Jurkat, Clone E6-1 (cell line): ENCODE measurements around the gene RAPGEF4. TPM values are rescaled to one million over a fixed set of nuclear protein-coding genes. Genes with fewer than 3 reads are reported as not detected.

Experiments used
- DNase-seq: peaks from one replicate; pipeline ENCODE4 v3.0.0-alpha.2; 2011; ENCODE audit warnings: low read depth, low spot score
- H3K4me3 ChIP-seq: 2 replicates; pipeline ENCODE4 v1.5.1; 2011; ENCODE audit warnings: mild to moderate bottlenecking, low read length, control low read depth, moderate library complexity
- polyA plus RNA-seq: library from polyadenylated mRNA; unstranded; fragments of >200 nt; gene quantifications from one replicate; pipeline ENCODE4 v1.2.1, GENCODE V29; 2012; ENCODE audit warnings: missing spikeins; ENCODE audit not compliant: insufficient read length, insufficient read depth

The RAPGEF4 gene
- polyA plus RNA-seq, result 5.4 TPM

DNA sequence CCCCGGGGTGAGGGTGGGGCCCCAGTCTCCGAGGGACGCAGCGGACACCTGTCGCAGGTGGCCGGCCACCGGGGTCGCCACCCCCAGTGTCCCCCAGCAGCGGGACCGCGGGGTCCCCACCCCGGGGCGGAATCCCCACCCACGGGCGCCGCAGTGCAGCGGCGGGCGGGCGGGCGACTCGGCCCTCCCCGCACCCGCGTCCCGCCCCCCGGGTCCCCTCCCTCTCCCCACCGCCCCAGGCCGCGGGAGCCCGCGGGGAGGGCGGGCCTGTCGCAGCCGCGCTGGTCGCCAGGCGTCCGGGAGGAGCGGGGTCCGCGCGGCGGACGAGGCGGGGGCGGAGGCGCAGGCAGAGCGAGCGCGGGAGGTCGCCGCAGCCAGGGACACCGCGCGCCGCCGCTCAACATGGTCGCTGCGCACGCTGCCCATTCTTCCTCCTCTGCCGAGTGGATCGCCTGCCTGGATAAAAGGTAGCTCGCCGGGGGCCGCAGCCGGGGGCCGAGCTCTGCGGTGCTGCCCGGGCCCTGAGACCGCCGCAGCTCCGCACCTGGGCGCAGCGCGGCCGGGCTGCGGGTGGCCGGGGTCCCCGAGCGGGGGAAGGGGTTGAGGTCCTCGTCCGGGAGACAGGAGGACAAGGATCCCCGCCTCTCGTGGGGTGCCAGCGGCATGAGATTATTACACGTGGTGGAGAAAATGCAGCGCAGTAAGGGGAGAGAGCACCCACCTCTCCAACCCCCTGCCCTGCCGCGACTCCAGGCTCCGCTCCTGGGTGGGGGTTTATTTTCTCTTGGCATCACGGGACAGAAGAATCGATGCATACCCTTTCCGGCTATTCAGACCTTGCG is at the start of gene RAPGEF4:
RAPGEF4 (plus strand) TSS at position 264 of the 842 bp plus-strand sequence; CDS start at position 403, 139 bp downstream.
- peak within 1 kb of the TSS; percentile 31 for H3K4me3 ChIP-seq
- no peak for DNase-seq

DNA sequence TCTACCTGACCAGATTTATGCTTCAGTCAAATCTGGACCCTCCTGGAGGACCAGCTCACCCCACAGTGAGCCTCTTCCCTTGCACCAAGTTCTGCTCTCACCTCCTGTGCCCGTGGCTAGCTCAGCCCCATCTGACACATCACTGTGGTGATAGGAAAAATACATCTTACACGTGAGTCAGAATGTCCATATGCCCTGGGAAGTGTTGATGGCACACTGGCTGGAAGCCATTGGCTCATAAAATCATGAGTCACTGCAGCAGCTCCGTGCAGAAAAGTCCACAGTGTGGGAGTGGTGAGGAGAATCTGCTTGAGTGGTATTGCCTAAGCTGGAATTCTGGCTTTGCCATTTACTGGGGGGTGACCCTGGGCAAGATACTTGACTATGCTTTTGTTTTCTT is 42.6 kb upstream of the RAPGEF4 start:
- no peak overlapping the region for H3K4me3 ChIP-seq
- DNase-seq, result no peak

DNA sequence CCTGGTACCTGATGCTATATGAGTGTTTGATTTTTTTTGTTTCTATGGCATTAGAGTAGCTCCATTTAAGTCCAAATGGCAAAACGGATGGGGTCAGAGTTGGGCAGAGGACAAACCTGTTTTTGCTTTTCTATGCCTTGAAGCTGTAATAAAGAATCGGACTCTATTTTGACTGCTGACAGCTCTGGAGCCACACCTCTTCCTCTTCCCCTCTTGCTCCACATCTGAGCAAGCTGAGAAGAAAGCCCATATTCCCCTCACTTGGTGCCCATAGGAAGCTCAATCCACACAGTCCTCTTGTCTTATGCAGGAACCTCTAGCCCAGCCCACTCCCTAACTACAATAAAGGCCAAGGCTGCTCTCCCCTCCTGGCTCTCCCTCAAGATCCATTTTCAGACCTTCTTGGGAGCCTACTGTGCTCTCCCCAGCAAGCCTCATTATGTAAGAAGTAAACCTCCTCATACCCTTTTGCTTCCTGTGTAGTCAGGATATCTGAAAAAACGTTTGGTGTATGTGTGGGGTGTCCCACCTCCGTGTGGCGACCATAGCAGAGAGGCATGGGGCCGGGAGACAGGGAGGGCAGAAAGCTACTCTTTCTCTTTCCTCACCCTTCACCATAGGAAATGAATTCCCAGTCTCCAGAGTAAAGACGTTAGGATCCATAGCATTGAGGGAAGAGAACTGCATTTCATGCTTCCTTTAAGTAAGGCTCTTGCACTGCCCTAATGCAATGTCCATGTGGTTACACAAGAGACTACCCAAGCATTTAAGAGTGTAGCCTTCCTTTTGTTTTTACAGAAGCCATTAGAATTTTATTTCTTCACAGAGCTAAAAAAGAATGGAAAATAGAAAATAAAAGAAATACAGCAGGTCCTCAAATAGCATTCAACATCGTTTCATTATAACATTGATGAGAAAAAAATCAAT is 41.9 kb upstream of the RAPGEF4 start:
- no peak for DNase-seq
- H3K4me3 ChIP-seq, result no peak overlapping the region

DNA sequence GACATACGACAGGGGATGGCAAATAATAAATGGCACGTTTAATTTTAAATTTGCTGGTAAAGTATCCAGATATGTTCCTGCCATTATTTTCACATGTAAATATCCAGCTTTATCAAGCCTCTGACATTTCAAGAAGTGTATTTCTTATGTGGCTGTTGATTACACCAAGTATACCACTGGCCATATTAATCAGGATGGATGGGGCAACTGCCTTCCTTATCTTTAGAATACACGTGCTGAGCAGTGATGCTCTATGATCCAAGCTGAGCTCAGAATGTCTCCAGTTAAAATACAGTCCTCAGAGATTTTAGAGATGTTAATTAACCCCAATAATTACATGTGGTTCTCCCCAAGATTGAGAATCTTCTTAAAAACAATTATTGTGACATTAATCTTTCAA is 38.3 kb upstream of the RAPGEF4 start:
- no peak overlapping the region for H3K4me3 ChIP-seq
- no peak for DNase-seq

DNA sequence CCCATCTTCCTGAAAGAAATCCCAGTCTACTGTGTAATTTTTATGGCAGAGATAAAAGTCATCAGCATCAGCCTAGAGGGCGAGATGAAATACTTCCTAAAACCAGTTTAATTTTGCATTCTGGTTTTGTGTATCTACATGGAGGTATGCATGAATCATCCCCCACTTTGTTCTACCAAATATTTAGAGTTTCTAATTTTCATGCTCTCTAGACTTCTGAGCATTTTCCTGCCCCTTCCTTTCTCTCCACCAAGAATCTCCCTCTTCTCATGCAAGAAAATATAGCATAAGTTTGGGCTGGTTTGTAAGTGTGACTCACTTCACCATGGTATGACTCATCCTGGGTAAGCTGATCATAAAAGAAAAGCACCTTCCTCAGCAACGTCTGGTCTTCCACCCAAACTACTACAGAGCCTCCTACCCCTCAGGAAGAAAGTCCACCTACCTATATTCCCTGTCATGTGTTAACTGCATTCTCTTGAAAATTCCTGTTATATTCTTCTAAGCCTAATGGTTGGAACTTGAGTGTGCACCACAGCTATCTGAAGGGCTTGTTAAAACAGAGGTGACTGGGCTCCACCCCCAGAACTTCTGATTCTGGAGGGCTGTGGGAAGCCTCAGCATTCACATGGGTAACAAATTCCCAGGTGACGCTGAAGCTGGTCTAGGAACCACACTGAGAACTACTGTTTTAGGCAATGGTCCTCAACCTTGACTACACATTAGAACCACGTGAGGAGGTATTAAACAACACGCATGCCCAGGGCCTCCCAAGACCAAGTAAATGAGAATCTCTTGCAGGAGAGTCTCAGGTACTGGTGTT is 37.4 kb upstream of the RAPGEF4 start:
- DNase-seq, result no peak

DNA sequence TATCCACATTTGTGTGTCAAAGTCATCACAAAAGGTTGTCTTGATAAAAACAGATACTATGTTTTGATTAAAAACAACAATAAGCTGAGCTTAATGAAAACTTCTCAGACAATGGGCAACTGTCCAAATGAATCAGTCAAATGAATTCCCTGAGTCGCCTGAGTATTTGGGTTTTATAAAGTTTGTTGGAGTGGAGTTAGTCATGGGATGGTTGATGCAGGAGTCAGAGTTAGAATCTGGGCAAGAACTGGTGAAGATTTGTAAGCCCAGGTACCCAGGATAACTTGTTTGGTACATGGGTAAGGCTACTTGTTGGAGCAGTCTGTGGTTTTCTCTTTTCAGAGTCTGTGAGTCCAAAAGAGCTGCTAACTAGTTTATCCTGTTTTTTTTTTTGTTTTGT is 34.4 kb upstream of the RAPGEF4 start:
- DNase-seq, result no peak

More for the DNA sequence above, 37.4 kb upstream of the RAPGEF4 start:
- H3K4me3 ChIP-seq, result no peak overlapping the region

DNA sequence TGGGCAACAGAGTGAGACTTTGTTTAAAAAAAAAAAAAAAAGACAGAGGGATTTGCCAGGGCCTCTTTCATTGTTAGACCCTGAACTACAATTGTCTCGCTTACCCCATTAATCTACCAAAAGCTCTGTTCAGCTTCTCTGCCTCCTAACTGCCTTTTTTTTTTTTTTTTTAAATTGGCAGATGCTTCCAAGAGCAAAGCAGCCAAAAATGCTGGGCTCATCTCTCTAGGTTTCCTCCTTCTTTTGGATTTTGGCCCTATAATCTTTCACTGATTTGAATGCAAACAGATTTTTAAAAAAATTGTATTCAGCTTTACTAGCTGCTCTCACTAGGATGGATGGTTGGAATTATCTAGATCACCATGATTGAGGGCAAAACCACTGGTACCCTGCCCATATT is 33.2 kb upstream of the RAPGEF4 start:
- DNase-seq, result no peak
- no peak overlapping the region for H3K4me3 ChIP-seq

More for the DNA sequence above, 34.4 kb upstream of the RAPGEF4 start:
- H3K4me3 ChIP-seq, result no peak overlapping the region

DNA sequence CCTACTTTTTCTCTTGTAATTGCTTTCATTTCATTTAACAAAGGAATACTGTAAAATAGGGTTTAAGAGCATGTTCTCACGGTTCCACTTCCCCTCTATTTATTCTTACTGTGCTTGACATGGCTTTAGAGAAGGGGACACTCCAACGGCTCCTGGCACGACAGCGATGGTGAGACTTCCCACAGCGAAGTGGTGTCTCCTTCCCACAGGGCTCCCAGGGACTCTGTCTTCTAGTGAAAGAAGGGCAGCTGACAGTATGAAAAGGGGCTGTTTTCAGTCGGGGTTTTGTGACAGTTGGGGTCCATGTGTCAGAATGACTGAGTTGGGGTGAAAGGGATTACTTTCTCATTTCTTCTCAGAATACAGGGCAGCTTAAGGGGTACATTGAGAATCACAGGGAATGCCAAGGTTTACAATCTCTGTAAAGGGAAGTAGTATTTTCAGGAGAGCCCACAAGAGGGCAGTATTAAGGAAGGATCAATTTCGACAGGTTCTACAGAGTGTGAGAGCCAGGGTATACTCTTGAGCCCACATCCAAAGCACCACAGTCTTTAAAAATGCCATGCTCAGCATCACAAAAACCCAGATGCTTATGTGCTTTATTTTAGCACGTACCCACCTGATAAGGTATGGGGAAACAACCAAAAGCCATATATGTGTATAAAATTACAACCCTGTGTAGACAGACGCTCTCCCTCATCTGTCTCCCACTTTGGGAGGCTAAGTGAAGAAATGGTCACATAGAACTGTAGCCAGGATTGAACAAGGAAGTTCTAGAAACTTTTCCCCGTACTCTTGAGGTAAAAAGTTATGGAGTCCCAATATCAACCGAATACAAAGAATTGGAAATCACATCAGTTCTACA is 31.3 kb upstream of the RAPGEF4 start:
- H3K4me3 ChIP-seq, result no peak overlapping the region
- DNase-seq, result peak; percentile 31

DNA sequence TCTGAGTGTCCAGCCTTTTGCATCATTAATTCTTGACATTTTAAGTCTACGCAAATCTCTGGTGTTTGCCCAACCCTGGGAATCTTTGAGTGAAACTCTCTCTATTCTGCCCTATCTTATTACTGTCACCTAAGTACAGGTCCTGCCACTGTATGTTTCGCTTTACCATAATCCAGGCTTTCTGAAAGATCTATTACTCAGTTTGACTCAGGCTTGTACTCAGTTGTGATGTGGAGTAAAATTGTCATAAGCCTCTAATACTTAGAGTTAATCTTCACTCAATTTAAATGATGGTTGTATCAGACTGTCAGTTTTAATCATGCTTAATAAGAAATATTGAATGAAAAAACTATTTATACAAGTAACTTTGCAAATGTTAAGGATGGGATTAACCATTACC is 30.3 kb upstream of the RAPGEF4 start:
- no peak for DNase-seq
- H3K4me3 ChIP-seq, result no peak overlapping the region

DNA sequence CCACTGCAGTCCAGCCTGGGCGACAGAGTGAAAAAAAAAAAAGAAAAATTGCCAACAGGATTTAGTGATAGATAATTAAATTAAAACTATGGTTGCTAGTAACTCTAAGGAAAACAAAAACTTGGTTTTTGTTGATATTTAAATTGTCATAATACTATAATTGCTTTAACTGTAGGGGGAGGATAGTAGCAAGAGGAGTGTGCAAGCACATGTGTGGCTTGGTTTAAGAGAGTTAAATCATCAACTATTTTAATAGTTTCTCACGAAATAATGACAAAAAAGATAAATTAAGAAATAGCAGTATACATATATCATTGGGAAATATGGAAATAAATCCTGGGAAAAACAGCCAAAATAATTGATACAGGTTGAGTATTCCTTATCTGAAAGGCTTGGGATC is 27.4 kb upstream of the RAPGEF4 start:
- DNase-seq, result no peak
- no peak overlapping the region for H3K4me3 ChIP-seq

DNA sequence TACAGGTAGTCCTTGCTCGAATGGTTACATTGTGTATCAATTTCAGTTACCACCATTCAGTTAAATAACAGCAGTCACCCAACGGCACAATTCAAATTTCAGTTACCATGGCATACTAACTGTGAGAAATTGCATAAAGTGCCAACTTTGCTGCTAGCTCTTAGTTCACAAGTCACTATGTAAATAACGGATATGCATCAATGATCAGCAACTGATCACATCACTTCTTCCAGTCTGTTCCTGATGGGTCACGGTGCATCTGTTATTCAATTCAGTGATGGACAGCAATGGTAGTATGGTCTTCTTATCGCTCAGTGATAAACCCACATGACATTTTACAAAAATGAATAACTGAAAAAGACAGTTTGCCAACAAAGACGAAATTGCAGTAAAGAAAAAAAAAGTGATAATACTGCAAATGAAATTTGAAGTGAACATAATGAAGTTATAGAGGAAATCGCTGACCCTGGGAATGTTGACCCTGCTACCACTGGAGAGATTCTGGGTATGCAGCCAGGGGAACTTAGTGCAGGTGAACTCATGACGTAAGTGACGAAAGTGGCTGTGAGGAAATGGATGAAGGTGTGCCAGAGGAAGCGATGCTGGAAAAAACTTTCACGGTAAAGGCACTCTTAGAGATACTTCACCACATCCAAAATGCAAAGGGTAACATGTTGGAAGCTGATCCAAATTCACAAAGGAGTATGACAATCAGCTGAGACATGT is 25.9 kb upstream of the RAPGEF4 start:
- no peak for DNase-seq
- no peak overlapping the region for H3K4me3 ChIP-seq

DNA sequence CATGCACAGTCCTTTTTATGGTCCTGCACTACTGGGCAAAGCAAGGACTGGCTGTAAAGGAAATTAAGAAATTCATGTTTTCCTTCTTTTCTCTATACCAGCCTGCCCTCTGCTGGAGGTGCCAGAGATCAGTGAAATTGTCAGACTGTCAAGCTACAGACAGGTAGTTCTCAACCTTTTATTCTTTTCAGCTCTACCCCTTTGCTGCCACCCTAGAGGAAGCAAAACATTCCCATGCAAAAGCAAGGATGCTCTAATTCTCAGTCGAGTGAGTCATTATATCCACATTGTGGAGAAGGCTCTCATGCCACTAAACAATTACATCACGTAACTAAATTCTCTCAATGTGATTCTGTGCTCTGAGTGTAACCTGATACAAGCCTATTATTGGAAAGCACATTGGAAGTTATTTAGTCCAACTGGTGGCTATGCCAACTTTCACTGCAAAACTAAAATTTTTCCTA is 25.0 kb upstream of the RAPGEF4 start:
- H3K4me3 ChIP-seq, result no peak overlapping the region
- DNase-seq, result peak; percentile 28

DNA sequence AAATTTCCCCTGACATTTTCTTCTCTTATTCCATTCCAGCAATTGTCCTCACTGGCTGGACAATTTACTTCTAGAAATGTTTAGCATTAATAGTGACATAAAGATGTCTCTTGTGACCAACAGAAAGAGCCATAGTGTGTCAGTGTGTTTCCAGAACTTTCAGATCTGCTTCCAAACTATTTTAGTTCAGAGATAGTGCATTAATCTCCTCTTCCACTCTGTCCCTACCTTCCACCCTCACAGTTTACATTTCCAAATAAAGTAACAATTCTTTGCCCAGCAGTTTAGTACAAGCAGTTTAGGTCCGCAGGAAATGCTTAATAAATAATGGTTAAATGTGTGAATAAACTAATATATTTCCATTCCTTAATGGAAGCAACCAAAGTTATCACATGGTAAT is 24.5 kb upstream of the RAPGEF4 start:
- DNase-seq, result no peak
- H3K4me3 ChIP-seq, result no peak overlapping the region

DNA sequence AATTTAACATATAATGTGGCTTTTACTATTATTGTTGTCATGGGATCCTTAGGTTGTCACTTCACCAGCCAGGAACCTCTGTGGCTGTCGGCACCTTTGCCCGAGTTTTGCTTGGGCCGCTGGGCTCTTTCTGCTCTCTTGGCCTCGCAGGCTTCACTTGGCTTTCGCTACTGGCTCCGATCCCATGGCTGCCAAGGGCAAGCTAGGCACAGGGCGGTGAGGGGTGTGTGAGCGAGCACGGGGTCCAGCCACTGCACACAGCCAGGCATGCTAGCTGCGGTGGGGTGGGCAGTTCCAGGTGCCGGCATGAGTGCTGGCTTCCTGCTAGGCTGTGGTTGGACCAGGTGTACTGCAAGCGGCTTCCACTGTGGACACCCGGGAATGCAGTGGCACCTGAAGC is 23.4 kb upstream of the RAPGEF4 start:
- no peak for DNase-seq
- H3K4me3 ChIP-seq, result no peak overlapping the region

DNA sequence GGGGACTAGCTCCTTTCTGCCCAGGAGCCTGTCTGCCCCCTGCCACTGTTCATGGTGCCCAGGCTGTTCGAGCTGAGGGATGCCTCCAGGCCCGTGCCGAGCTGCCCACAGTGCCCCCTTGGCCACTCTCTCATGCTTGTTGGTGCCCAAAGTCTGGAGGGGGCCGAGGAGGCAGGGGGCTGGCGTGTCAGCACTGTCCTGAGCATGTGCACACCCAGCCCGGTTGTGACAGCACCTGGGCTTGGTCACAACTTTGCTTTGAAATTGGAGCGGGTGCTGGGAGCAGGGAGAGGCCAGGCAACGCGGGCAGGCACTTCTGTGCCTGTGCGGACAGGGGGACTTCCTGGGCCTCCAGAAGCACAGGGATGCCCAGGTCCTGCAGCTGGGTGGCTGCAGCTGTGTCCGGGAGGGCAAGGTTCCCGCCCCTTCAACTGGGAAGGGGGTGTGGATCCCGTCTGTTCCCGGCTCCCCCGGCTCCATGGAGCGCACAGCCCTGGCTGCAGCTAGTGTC is 22.2 kb upstream of the RAPGEF4 start:
- DNase-seq, result no peak
- no peak overlapping the region for H3K4me3 ChIP-seq

DNA sequence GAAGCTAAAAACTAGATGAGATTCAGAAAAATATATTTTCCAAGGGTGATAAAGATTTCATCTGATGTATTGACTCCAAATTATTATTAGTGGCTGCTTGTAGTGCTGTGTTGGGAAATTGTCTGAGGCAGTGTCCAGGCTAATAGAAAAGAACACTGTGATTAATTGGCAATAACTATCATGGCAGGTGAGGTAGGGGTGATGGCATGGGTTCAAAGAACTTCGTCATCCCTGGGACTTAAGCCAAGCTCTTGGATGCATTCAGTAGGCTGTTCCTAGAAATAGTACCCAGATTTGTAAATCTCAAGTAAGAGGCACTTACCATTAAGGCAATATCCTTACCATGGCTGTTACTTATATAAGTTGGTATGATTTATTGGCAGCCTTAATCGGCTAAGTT is 13.2 kb upstream of the RAPGEF4 start:
- H3K4me3 ChIP-seq, result no peak overlapping the region
- no peak for DNase-seq

DNA sequence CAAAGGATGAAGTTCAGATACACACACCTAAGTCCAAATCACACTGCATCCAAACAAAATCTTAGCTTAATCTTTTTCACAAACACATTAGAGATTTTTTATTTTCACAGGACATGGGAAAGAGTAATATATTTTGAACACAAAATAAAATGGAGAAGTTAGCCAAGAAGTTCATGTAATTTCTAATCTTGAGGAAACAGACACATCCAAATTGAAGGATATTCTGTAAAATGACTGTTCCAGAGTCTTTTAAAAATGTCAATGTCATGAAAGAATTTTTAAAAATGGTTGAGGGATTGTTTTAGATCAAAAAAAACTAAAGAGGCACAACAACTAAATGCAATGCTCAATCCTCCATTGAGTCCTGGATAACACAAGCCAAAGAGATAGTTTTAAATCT is 12.4 kb upstream of the RAPGEF4 start:
- no peak for DNase-seq
- H3K4me3 ChIP-seq, result no peak overlapping the region
